GM12878 (cell line): ENCODE measurements around the gene CMTM4. TPM values are rescaled to one million over a fixed set of nuclear protein-coding genes. Genes with fewer than 3 reads are reported as not detected.

ENCODE experiments used
- ATAC-seq: fragments of 200-7000 bp; cut with Tn5 transposase; 3 replicates; pipeline ENCODE4 v1.9.1; 2020; ENCODE audit warnings: mild to moderate bottlenecking, moderate library complexity
- BruUV-seq: library from RNA; stranded (reverse); fragments of 400-500 nt; replicated peaks from 2 replicates; lab custom pipeline; 2021; lab: Mats Ljungman, UMichigan
- CTCF ChIA-PET: fragments of 300-600 bp; sonication (Branson Sonifier 250); formaldehyde crosslinking; extraction: SDS; loops from one replicate; lab custom pipeline; 2021; ENCODE audit warnings: inconsistent platforms; lab: Yijun Ruan, JAX
- POLR2A ChIA-PET: fragments of 350-600 bp; formaldehyde crosslinking; extraction: SDS; loops from one replicate; lab custom pipeline; 2021; ENCODE audit warnings: inconsistent platforms; lab: Charles Lee
- RAD21 ChIA-PET: fragments of 300-600 bp; sonication (Branson Sonifier 250); formaldehyde crosslinking; loops from one replicate; lab custom pipeline; 2023; ENCODE audit warnings: antibody characterized with exemption; ENCODE audit not compliant: unreplicated experiment; lab: Charles Lee
- SMC1A ChIA-PET: fragments of 300-600 bp; sonication (Branson Sonifier 250); formaldehyde crosslinking; loops from one replicate; lab custom pipeline; 2023; ENCODE audit not compliant: unreplicated experiment, uncharacterized antibody; lab: Charles Lee
- DNase-seq: peaks from one replicate; pipeline ENCODE4 v3.0.0-alpha.2; 2011; ENCODE audit warnings: low read depth, low spot score
- FAIRE-seq: peaks from 3 replicates; lab custom pipeline; 2011; peaks lifted over from hg19 to GRCh38; lab: Jason Lieb, UNC
- H2AFZ ChIP-seq: 2 replicates; pipeline ENCODE4 v1.6.0; 2011; ENCODE audit warnings: low read depth, low read length, control low read depth; ENCODE audit not compliant: control insufficient read depth
- H3K27ac ChIP-seq: 2 replicates; pipeline ENCODE4 v1.5.1; 2011; ENCODE audit warnings: control low read depth; ENCODE audit not compliant: control insufficient read depth, insufficient read depth
- H3K27me3 ChIP-seq, 2 experiments: replicated peaks in 1 of 2; 2 replicates each; pipeline versions ENCODE4 v1.6.0 to v1.6.1; 2011; ENCODE audit warnings: low read length in 1 of 2; ENCODE audit not compliant: control insufficient read depth in 2 of 2, insufficient read depth in 2 of 2
- H3K36me3 ChIP-seq, 2 experiments: 2 replicates each; pipeline ENCODE4 v1.5.1; 2011; ENCODE audit warnings: low read length in 1 of 2; ENCODE audit not compliant: control insufficient read depth in 2 of 2, insufficient read depth in 2 of 2
- H3K4me1 ChIP-seq: 2 replicates; pipeline ENCODE4 v1.6.1; 2011; ENCODE audit warnings: mild to moderate bottlenecking, low read length, moderate library complexity, mixed read lengths; ENCODE audit not compliant: control insufficient read depth, insufficient read depth
- H3K4me2 ChIP-seq: 2 replicates; pipeline ENCODE4 v1.6.0; 2011; ENCODE audit warnings: control low read depth; ENCODE audit not compliant: control insufficient read depth, insufficient read depth
- H3K4me3 ChIP-seq: fragments of 200-600 bp; sonication (generic); 2 replicates; pipeline ENCODE4 v1.5.1; 2016
- H3K79me2 ChIP-seq: 2 replicates; pipeline ENCODE4 v1.6.0; 2011; ENCODE audit warnings: low read length; ENCODE audit not compliant: control insufficient read depth, insufficient read depth
- H3K9ac ChIP-seq: 2 replicates; pipeline ENCODE4 v1.8.0; 2011; ENCODE audit warnings: low read length, control low read depth, mixed read lengths; ENCODE audit not compliant: control insufficient read depth, insufficient read depth
- H3K9me3 ChIP-seq: replicated peaks from 3 replicates; pipeline ENCODE4 v1.5.1; 2011; ENCODE audit warnings: mild to moderate bottlenecking, low read length; ENCODE audit not compliant: control insufficient read depth, insufficient read depth
- H4K20me1 ChIP-seq: 2 replicates; pipeline ENCODE4 v1.6.0; 2011; ENCODE audit not compliant: control insufficient read depth, insufficient read depth
- CBX3 ChIP-seq: fragments of 200-600 bp; sonication (generic); IDR thresholded peaks from 2 replicates; pipeline ENCODE4 v1.6.1; 2016; ENCODE audit warnings: low read depth, borderline replicate concordance
- CREB1 ChIP-seq: IDR thresholded peaks from 2 replicates; pipeline ENCODE4 v1.6.1; 2012; ENCODE audit warnings: low read depth, mild to moderate bottlenecking, inconsistent platforms
- E2F4 ChIP-seq: IDR thresholded peaks from 2 replicates; pipeline ENCODE4 v1.6.1; 2012; ENCODE audit warnings: low read depth, low read length, improper control_type of control experiment
- EZH2 ChIP-seq: IDR thresholded peaks from 2 replicates; pipeline ENCODE4 v1.6.1; 2012; ENCODE audit warnings: low read depth, mild to moderate bottlenecking, control low read depth, inconsistent platforms, low read length, borderline replicate concordance; ENCODE audit not compliant: control insufficient read depth
- HDGF ChIP-seq: fragments of 450-650 bp; IDR thresholded peaks from 2 replicates; pipeline ENCODE4 v1.6.1; 2016; ENCODE audit warnings: antibody characterized with exemption
- RB1 ChIP-seq: fragments of 450-650 bp; formaldehyde crosslinking; IDR thresholded peaks from 2 replicates; pipeline ENCODE4 v1.6.1; 2017; ENCODE audit warnings: mild to moderate bottlenecking, borderline replicate concordance
- RUNX3 ChIP-seq: IDR thresholded peaks from 2 replicates; pipeline ENCODE4 v1.6.1; 2012; ENCODE audit warnings: low read length, inconsistent platforms
- SMC3 ChIP-seq: IDR thresholded peaks from 2 replicates; pipeline ENCODE4 v1.6.1; 2011; ENCODE audit warnings: low read length, improper control_type of control experiment, borderline replicate concordance
- SP1 ChIP-seq: IDR thresholded peaks from one replicate; pipeline ENCODE4 v1.6.1; 2011; ENCODE audit warnings: low read depth, low read length
- ZNF24 ChIP-seq: fragments of 450-650 bp; IDR thresholded peaks from 2 replicates; pipeline ENCODE4 v1.6.1; 2017; ENCODE audit warnings: antibody characterized with exemption, mild to moderate bottlenecking
- ZSCAN29 ChIP-seq: fragments of 450-650 bp; IDR thresholded peaks from 2 replicates; pipeline ENCODE4 v1.6.1; 2017; ENCODE audit warnings: mild to moderate bottlenecking, moderate library complexity
- WGBS: methylation state at CpG from one replicate; pipeline ENCODE4 v1.1.6; 2016; ENCODE audit warnings: low lambda C conversion rate; ENCODE audit not compliant: insufficient replicate concordance, insufficient coverage; ENCODE audit errors: missing lambda C conversion rate; 5-methylcytosine and 5-hydroxymethylcytosine counted together
- in situ Hi-C: fragments of 300-500 bp; cut with MboI; formaldehyde crosslinking; loops from 9 replicates; pipeline ENCODE4 v1.14.3; 2018; ENCODE audit warnings: mixed read lengths
- intact Hi-C: fragments of 100-400 bp; cut with micrococcal nuclease; formaldehyde crosslinking; loops from one replicate; pipeline ENCODE4 v1.14.2; 2022; ENCODE audit not compliant: unreplicated experiment
- polyA plus RNA-seq, 11 experiments: library from polyadenylated mRNA; depleted of rRNA in 4 of 11; unstranded in 6 of 11; stranded (reverse) in 5 of 11; fragments of >200 nt; fragmentation: Nextera tagmentation in 4 of 11; fragmentation: Illumina TruSeq in 1 of 11; extraction: Ambion mirVana in 4 of 11; extraction: Trizol in 1 of 11; gene quantifications; 1 replicate in 1 of 11; 2 replicates in 10 of 11; pipeline versions ENCODE4 v1.2.1 to v1.2.3, GENCODE V29; 2011 to 2016; ENCODE audit warnings: inconsistent platforms in 2 of 11, missing spikeins in 2 of 11, low read depth in 1 of 11
- total RNA-seq, 4 experiments: library from RNA; depleted of rRNA in 3 of 4; stranded (reverse); fragments of >200 nt in 3 of 4; fragmentation: Illumina TruSeq in 1 of 4; extraction: Trizol in 1 of 4; gene quantifications; 2 replicates each; pipeline versions ENCODE4 v1.2.1 to v1.2.3, GENCODE V29; 2013 to 2021

Gene CMTM4
- total and polyA plus RNA-seq, 10 of the 15 experiments (the other 5 are each of a cell fraction or from before 2014, with no cell fraction given) = 0.02 to 0.43 (median 0.15) TPM; not detected in 2

- no peak for TF ChIP-seq RUNX3
- TF ChIP-seq CBX3 = no peak
- TF ChIP-seq SP1 = no peak
- no peak for TF ChIP-seq HDGF
Observed at GRCh38 chr16:66690106-66690847, 6.3 kb downstream of the CMTM4 start (continued).

- in situ Hi-C loops (no loop called here), intact Hi-C loops (no loop called here)
- no peaks in the 10 kb centered on the region for H3K36me3 ChIP-seq
- FAIRE-seq (no peak), DNase-seq (no peak), ATAC-seq (no peak)
- no TSS peak for BruUV-seq
- TF ChIP-seq RB1 = no peak
- TF ChIP-seq ZSCAN29 = no peak
- no peak for TF ChIP-seq ZNF24
- TF ChIP-seq SMC3 = no peak
- no peak for TF ChIP-seq EZH2
- TF ChIP-seq E2F4 = no peak
- TF ChIP-seq CREB1 = no peak
- ChIA-PET SMC1A (no interaction called here), RAD21 (no interaction called here), CTCF (no interaction called here), POLR2A (no interaction called here)
- no peaks in the 10 kb centered on the region for H3K9me3 ChIP-seq
- H3K79me2 ChIP-seq = no peaks in the 10 kb centered on the region
- no peak overlapping the region for H3K27ac ChIP-seq
- H3K27me3 ChIP-seq = no peaks in the 10 kb centered on the region
- 68% methylated on average over 6 of the region's 6 CpGs for WGBS
- no peaks in the 10 kb centered on the region for H4K20me1 ChIP-seq
- H3K4me3 ChIP-seq = no peak overlapping the region
- H3K4me2 ChIP-seq = no peak overlapping the region
- no peaks in the 10 kb centered on the region for H3K4me1 ChIP-seq
- H3K9ac ChIP-seq = no peak overlapping the region
- H2AFZ ChIP-seq = no peak overlapping the region
Observed at GRCh38 chr16:66689282-66689681, 7.3 kb downstream of the CMTM4 start.
